IMR-90 (cell line): Measurements from ENCODE around the gene WBP1L. TPM values are rescaled to one million over a fixed set of nuclear protein-coding genes. Genes with fewer than 3 reads are reported as not detected.

Experiments
- ATAC-seq: fragments of 200-7000 bp; cut with Tn5 transposase; 2 replicates; pipeline ENCODE4 v1.9.1; 2020; ENCODE audit warnings: low read depth, mild to moderate bottlenecking, moderate library complexity
- BruUV-seq: library from RNA; stranded (reverse); fragments of 400-500 nt; replicated peaks from 2 replicates; lab custom pipeline; 2021; lab: Mats Ljungman, UMichigan
- CTCF ChIA-PET: fragments of 300-600 bp; formaldehyde crosslinking; extraction: SDS; loops from one replicate; lab custom pipeline; 2021; ENCODE audit warnings: antibody characterized with exemption; lab: Yijun Ruan, JAX
- POLR2A ChIA-PET: fragments of 300-600 bp; sonication (Branson Sonifier 250); formaldehyde crosslinking; loops from one replicate; lab custom pipeline; 2022; ENCODE audit warnings: antibody characterized with exemption; ENCODE audit not compliant: unreplicated experiment; lab: Charles Lee
- DNase-seq: peaks from one replicate; pipeline ENCODE4 v3.0.0; 2013
- H2AFZ ChIP-seq: replicated peaks from 2 replicates; pipeline ENCODE3; 2013; ENCODE audit warnings: low read length, mild to moderate bottlenecking; ENCODE audit not compliant: poor library complexity
- H2AK5ac ChIP-seq: 2 replicates; pipeline ENCODE4 v1.6.1; 2013; ENCODE audit warnings: low read depth, low read length, inconsistent platforms
- H2AK9ac ChIP-seq: replicated peaks from 2 replicates; pipeline ENCODE3; 2013; ENCODE audit warnings: mild to moderate bottlenecking, low read depth, low read length, moderate library complexity; ENCODE audit not compliant: poor library complexity
- H2BK120ac ChIP-seq: 2 replicates; pipeline ENCODE4 v1.6.1; 2013; ENCODE audit warnings: low read depth, low read length, inconsistent platforms
- H2BK15ac ChIP-seq: 3 replicates; pipeline ENCODE4 v1.6.1; 2013; ENCODE audit warnings: low read depth, low read length, inconsistent platforms
- H2BK20ac ChIP-seq: 2 replicates; pipeline ENCODE4 v1.6.1; 2013; ENCODE audit warnings: low read depth, mild to moderate bottlenecking, inconsistent platforms, low read length, moderate library complexity
- H2BK5ac ChIP-seq: 2 replicates; pipeline ENCODE4 v1.6.1; 2013; ENCODE audit warnings: mild to moderate bottlenecking, low read depth, low read length, inconsistent platforms; ENCODE audit not compliant: poor library complexity, severe bottlenecking
- H3K14ac ChIP-seq: replicated peaks from 2 replicates; pipeline ENCODE4 v1.6.1; 2013; ENCODE audit warnings: low read depth, low read length, inconsistent platforms
- H3K18ac ChIP-seq: 2 replicates; pipeline ENCODE4 v1.6.1; 2013; ENCODE audit warnings: low read depth, low read length, control low read depth
- H3K23ac ChIP-seq: 2 replicates; pipeline ENCODE4 v1.6.1; 2013; ENCODE audit warnings: low read depth, low read length, inconsistent platforms
- H3K27ac ChIP-seq: 2 replicates; pipeline ENCODE4 v1.5.1; 2013; ENCODE audit warnings: mild to moderate bottlenecking, control low read depth, low read length; ENCODE audit not compliant: insufficient read depth
- H3K27me3 ChIP-seq: 2 replicates; pipeline ENCODE4 v1.6.1; 2013; ENCODE audit warnings: low read length; ENCODE audit not compliant: control insufficient read depth, insufficient read depth
- H3K36me3 ChIP-seq: 2 replicates; pipeline ENCODE4 v1.6.1; 2013; ENCODE audit warnings: low read length, mixed read lengths; ENCODE audit not compliant: control insufficient read depth, insufficient read depth
- H3K4ac ChIP-seq: 2 replicates; pipeline ENCODE4 v1.6.1; 2013; ENCODE audit warnings: low read depth, low read length, inconsistent platforms
- H3K4me1 ChIP-seq: 2 replicates; pipeline ENCODE4 v1.6.1; 2013; ENCODE audit warnings: low read length, mixed read lengths; ENCODE audit not compliant: control insufficient read depth, insufficient read depth
- H3K4me2 ChIP-seq: 2 replicates; pipeline ENCODE4 v1.6.1; 2013; ENCODE audit warnings: low read depth, mild to moderate bottlenecking, control low read depth, low read length, moderate library complexity
- H3K4me3 ChIP-seq: 2 replicates; pipeline ENCODE4 v1.5.1; 2013; ENCODE audit warnings: low read depth, mild to moderate bottlenecking, control low read depth, low read length, moderate library complexity; ENCODE audit not compliant: insufficient read depth
- H3K56ac ChIP-seq: 2 replicates; pipeline ENCODE4 v1.6.1; 2013; ENCODE audit warnings: low read length, inconsistent platforms; ENCODE audit not compliant: insufficient read depth; ENCODE audit errors: extremely low read depth
- H3K79me1 ChIP-seq, 2 experiments: 2 replicates each; pipeline ENCODE4 v1.6.1; 2013; ENCODE audit warnings: low read length in 2 of 2, inconsistent platforms in 1 of 2, low read depth in 1 of 2
- H3K9ac ChIP-seq: 2 replicates; pipeline ENCODE4 v1.6.1; 2013; ENCODE audit warnings: low read depth, low read length, control low read depth
- H3K9me1 ChIP-seq: 2 replicates; pipeline ENCODE4 v1.6.1; 2013; ENCODE audit warnings: low read length, inconsistent platforms; ENCODE audit not compliant: insufficient read depth
- H3K9me3 ChIP-seq: 2 replicates; pipeline ENCODE4 v1.6.1; 2013; ENCODE audit warnings: low read length; ENCODE audit not compliant: control insufficient read depth, insufficient read depth
- H4K20me1 ChIP-seq: 2 replicates; pipeline ENCODE4 v1.6.1; 2013; ENCODE audit warnings: low read length, inconsistent platforms; ENCODE audit not compliant: insufficient read depth
- H4K5ac ChIP-seq: 2 replicates; pipeline ENCODE4 v1.6.1; 2013; ENCODE audit warnings: mild to moderate bottlenecking, low read depth, low read length, control low read depth
- H4K8ac ChIP-seq, 2 experiments: 2 replicates each; pipeline ENCODE4 v1.6.1; 2013; ENCODE audit warnings: low read depth in 2 of 2, low read length in 2 of 2, control low read depth in 1 of 2, inconsistent platforms in 1 of 2
- H4K91ac ChIP-seq: 2 replicates; pipeline ENCODE4 v1.6.1; 2013; ENCODE audit warnings: low read depth, low read length, inconsistent platforms; ENCODE audit not compliant: insufficient read depth
- BHLHE40 ChIP-seq: fragments of 150-350 bp; IDR thresholded peaks from 2 replicates; pipeline ENCODE4 v1.6.1; 2016; ENCODE audit warnings: mild to moderate bottlenecking, low read depth, low read length
- ELK1 ChIP-seq: fragments of 150-350 bp; IDR thresholded peaks from 2 replicates; pipeline ENCODE4 v1.6.1; 2016; ENCODE audit warnings: low read depth, mild to moderate bottlenecking, low read length, moderate library complexity, borderline replicate concordance
- FOS ChIP-seq: fragments of 150-350 bp; IDR thresholded peaks from 2 replicates; pipeline ENCODE4 v1.6.1; 2016; ENCODE audit warnings: low read depth, low read length
- MAFK ChIP-seq: IDR thresholded peaks from 2 replicates; pipeline ENCODE4 v1.6.1; 2012; ENCODE audit warnings: low read depth, low read length, improper control_type of control experiment
- MAZ ChIP-seq: IDR thresholded peaks from 2 replicates; pipeline ENCODE4 v1.6.1; 2012; ENCODE audit warnings: low read depth, mild to moderate bottlenecking, low read length, improper control_type of control experiment, moderate library complexity, borderline replicate concordance
- WGBS, 2 experiments: methylation state at CpG; one replicate each; pipeline versions ENCODE4 v1.1.5 to v1.1.7; 2013; ENCODE audit warnings: missing lambda C conversion rate in 2 of 2; ENCODE audit not compliant: insufficient read length in 1 of 2; ENCODE audit errors: extremely low coverage in 2 of 2; 5-methylcytosine and 5-hydroxymethylcytosine counted together
- dilution Hi-C: fragments of 300-500 bp; cut with HindIII; formaldehyde crosslinking; loops from one replicate; pipeline ENCODE4 v1.14.3; 2018; ENCODE audit warnings: low sequenced_read_pairs; ENCODE audit not compliant: unreplicated experiment
- in situ Hi-C: fragments of 300-500 bp; cut with MboI; formaldehyde crosslinking; loops from 3 replicates; pipeline ENCODE4 v1.14.3; 2019; ENCODE audit warnings: low sequenced_read_pairs, inconsistent platforms, mixed read lengths
- intact Hi-C: fragments of 100-400 bp; cut with micrococcal nuclease; formaldehyde crosslinking; loops from 2 replicates; pipeline ENCODE4 v1.10.0; 2022
- polyA plus RNA-seq, 3 experiments: library from polyadenylated mRNA; depleted of rRNA; stranded (reverse); fragments of >200 nt; gene quantifications; 2 replicates each; pipeline ENCODE4 v1.2.3, GENCODE V29; 2012; ENCODE audit warnings: low replicate concordance in 1 of 3
- total RNA-seq: library from RNA; depleted of rRNA; stranded (reverse); fragments of >200 nt; gene quantifications from 2 replicates; pipeline ENCODE4 v1.2.3, GENCODE V29; 2012

The WBP1L gene
- total and polyA plus RNA-seq, 2 of the 4 experiments (the other 2 are of a cell fraction), result 20.7 to 31.0 TPM

GRCh38 chr10:102735065-102735562 lies 8.6 kb upstream of the WBP1L start:
- H3K4ac ChIP-seq, result no peak overlapping the region
- H2AK9ac ChIP-seq, result no peak overlapping the region
- DNase-seq (no peak), ATAC-seq (no peak)
- no peaks in the 10 kb centered on the region for H3K27me3 ChIP-seq
- H3K36me3 ChIP-seq, result peaks cover 8% of the 10 kb centered on the region
- in situ Hi-C loops (loop anchor here (10.0 kb wide), 1 partner anchor 330 kb away; no protein-coding TSS in a partner anchor), dilution Hi-C loops (no loop called here), intact Hi-C loops (no loop called here)
- TF ChIP-seq BHLHE40 (no peak), ELK1 (no peak), FOS (no peak), MAZ (no peak), MAFK (no peak)
- peak overlapping the region; percentile 19 for H2AFZ ChIP-seq
- no peaks in the 10 kb centered on the region for H3K4me1 ChIP-seq
- H3K18ac ChIP-seq, result no peak overlapping the region
- H3K4me2 ChIP-seq, result no peak overlapping the region
- H3K9me1 ChIP-seq, result 0 out of 2 replicates have a peak, but pooled peaks cover 7% of the 10 kb centered on the region
- no peak overlapping the region for H3K14ac ChIP-seq
- H4K8ac ChIP-seq, result peak overlapping the region in 1 of 2 experiments; percentile 39; a peak in 1 of 4 replicates
- H3K9ac ChIP-seq, result no peak overlapping the region
- H2BK120ac ChIP-seq, result no peak overlapping the region
- ChIA-PET CTCF (no interaction called here), POLR2A (no interaction called here)
- no peak overlapping the region for H3K4me3 ChIP-seq
- no peak overlapping the region for H4K5ac ChIP-seq
- WGBS, 2 experiments, result 89% methylated on average over 4 of the region's 9 CpGs; no CpG with 5 or more reads in 1 of the 2 experiments
- H2BK15ac ChIP-seq, result no peak overlapping the region
- H3K56ac ChIP-seq, result no peak overlapping the region
- H3K79me1 ChIP-seq, result no peaks in the 10 kb centered on the region
- H2BK20ac ChIP-seq, result no peak overlapping the region
- H4K20me1 ChIP-seq, result no peaks in the 10 kb centered on the region
- no peak overlapping the region for H4K91ac ChIP-seq
- no peak overlapping the region for H3K23ac ChIP-seq
- H3K9me3 ChIP-seq, result no peaks in the 10 kb centered on the region
- H3K27ac ChIP-seq, result no peak overlapping the region
- BruUV-seq, result no TSS peak
- H2BK5ac ChIP-seq, result no peak overlapping the region
- peak overlapping the region; percentile 14; the same call in 1 of the 2 replicates for H2AK5ac ChIP-seq
